ENCODE data around the gene ADH4. TPM values are rescaled to one million over a fixed set of nuclear protein-coding genes. Genes with fewer than 3 reads are reported as not detected.
"Not testable (repeated sequence)": the region's sequence is repeated elsewhere in the genome, so short reads cannot be mapped to it uniquely, and the experiment has no call there.

ADH4 gene
- total RNA-seq, 1 experiment from 2014 or later: 0.25 TPM

DNA sequence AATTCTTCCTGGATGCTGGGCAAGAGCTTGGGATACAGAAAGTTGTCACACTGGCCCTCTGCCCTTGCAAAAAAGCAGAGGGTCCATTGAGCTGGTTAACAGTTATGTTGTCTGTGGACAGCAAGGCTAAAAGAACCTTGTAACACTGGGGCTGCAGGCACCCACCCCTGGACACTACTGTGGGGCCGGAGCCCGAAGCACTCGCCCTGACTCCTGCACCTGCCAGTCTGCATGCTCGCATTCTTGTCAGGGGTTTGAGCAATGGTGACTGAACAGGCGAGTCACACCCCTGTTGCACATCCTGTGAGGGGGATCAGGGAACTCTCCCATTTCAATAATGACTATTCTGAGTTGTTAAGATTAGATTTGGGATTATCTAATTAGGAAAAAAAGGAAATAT is 23.6 kb downstream of the ADH4 start:
- BruUV-seq (replicated peaks): no TSS peak
- no peaks in the 10 kb centered on the region for H4K20me1 ChIP-seq (ENCODE audit: insufficient read depth)
- H3K9me3 ChIP-seq (ENCODE audit: control insufficient read depth in 1 of 2, insufficient read depth in 1 of 2, low read depth in 1 of 2, low read length in 2 of 2): no peaks in the 10 kb centered on the region
- H3K27ac ChIP-seq (ENCODE audit: low read depth, low read length): no peak overlapping the region
- ChIA-PET CTCF (no interaction called here), RAD21 (ENCODE audit: low non-redundant PET in 1 of 2, low total read pairs in 2 of 2, uncharacterized antibody in 2 of 2, unreplicated experiment in 2 of 2) (no interaction called here), POLR2A (no interaction called here)
- H3K36me3 ChIP-seq (ENCODE audit: control insufficient read depth in 1 of 2, insufficient read depth in 2 of 2, low read length in 2 of 2): no peaks in the 10 kb centered on the region
- TF ChIP-seq CBX3 (IDR thresholded peaks at IDR 0.05; ENCODE audit: low read depth) (no peak), EZH2 (IDR thresholded peaks at IDR 0.05) (no peak), ATF3 (IDR thresholded peaks at IDR 0.05) (no peak), JUND (IDR thresholded peaks at IDR 0.05) (no peak), SRF (IDR thresholded peaks at IDR 0.05; ENCODE audit: low read depth) (no peak)
- ATAC-seq (no peak), DNase-seq (ENCODE audit: low read depth, low spot score) (no peak)
- no peaks in the 10 kb centered on the region for H3K9me2 ChIP-seq (ENCODE audit: insufficient read depth)
- no peaks in the 10 kb centered on the region for H3K27me3 ChIP-seq (ENCODE audit: insufficient read depth, low read length)
- H2AFZ ChIP-seq (ENCODE audit: low read depth, low read length, poor library complexity, severe bottlenecking): no peak overlapping the region
- intact Hi-C loops (cut with micrococcal nuclease): no loop called here
- no peaks in the 10 kb centered on the region for H3K4me1 ChIP-seq (ENCODE audit: control insufficient read depth in 1 of 2, insufficient read depth in 2 of 2, low read length in 2 of 2)
- H3K4me2 ChIP-seq (ENCODE audit: low read length): no peak overlapping the region
- no peaks in the 10 kb centered on the region for H3K79me2 ChIP-seq (ENCODE audit: insufficient read depth, low read length)
- no peak overlapping the region for H3K4me3 ChIP-seq (replicated peaks in 1 of 2; ENCODE audit: low read depth in 1 of 2, low read length in 2 of 2)
- no peak overlapping the region for H3K9ac ChIP-seq (ENCODE audit: low read length)

DNA sequence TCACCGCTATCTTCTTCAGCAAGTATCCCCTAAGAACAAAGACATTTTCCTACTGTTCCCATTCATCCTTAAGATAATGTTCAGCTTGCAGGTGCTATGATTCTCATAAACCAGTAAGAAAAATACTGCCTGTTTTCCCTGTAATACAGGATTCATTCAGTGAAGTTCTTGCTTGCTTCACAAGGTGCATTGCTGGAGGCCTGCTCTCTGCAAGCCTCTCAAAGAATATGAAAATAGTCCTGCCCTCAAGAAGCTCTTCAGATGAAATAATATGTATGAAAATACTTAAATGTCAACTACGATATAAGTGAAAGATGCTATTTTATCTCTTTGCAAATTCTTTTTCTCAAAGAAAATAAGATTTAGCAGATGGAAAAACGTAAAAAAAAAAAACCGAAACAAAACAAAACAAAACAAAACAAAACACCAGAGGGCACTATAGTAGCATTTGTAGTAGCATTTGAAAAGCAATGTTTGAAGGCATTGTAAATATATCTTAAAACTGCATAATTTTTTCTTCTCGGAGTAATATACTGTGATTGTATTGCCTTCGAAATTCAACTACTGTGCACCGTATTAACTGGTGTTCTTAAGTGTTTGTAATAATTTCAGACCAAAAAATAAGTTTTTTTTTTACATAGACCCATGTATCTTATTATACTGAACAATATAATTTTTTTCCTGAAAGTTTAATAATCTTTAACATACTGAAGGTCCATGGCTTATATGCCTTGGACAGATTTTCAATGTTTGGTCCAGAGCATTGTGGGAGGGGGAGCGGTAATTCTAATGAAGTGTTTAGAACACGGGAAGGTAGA is 26.0 kb downstream of the ADH4 start:
- intact Hi-C loops (cut with micrococcal nuclease): loop anchor here (1.0 to 2.0 kb wide), 4 partner anchors 287 to 767 kb away; no protein-coding TSS in a partner anchor
- Histone ChIP-seq H3K4me1 (ENCODE audit: control insufficient read depth in 1 of 2, insufficient read depth in 2 of 2, low read length in 2 of 2) (no peaks in the 10 kb centered on the region), H3K79me2 (ENCODE audit: insufficient read depth, low read length) (no peaks in the 10 kb centered on the region), H3K4me2 (ENCODE audit: low read length) (no peak overlapping the region), H2AFZ (ENCODE audit: low read depth, low read length, poor library complexity, severe bottlenecking) (no peak overlapping the region), H3K9me3 (ENCODE audit: control insufficient read depth in 1 of 2, insufficient read depth in 1 of 2, low read depth in 1 of 2, low read length in 2 of 2) (no peaks in the 10 kb centered on the region), H3K27me3 (ENCODE audit: insufficient read depth, low read length) (no peaks in the 10 kb centered on the region), H3K9ac (ENCODE audit: low read length) (no peak overlapping the region), H3K36me3 (ENCODE audit: control insufficient read depth in 1 of 2, insufficient read depth in 2 of 2, low read length in 2 of 2) (no peaks in the 10 kb centered on the region), H4K20me1 (ENCODE audit: insufficient read depth) (no peaks in the 10 kb centered on the region), H3K27ac (ENCODE audit: low read depth, low read length) (no peak overlapping the region), H3K9me2 (ENCODE audit: insufficient read depth) (no peaks in the 10 kb centered on the region), H3K4me3 (replicated peaks in 1 of 2; ENCODE audit: low read depth in 1 of 2, low read length in 2 of 2) (no peak overlapping the region)
- ChIA-PET POLR2A (no interaction called here), CTCF (interaction anchor here (1.0 kb wide), 1 partner anchor 287 kb away, joined by 3 read pairs; no protein-coding TSS in a partner anchor), RAD21 (ENCODE audit: low non-redundant PET in 1 of 2, low total read pairs in 2 of 2, uncharacterized antibody in 2 of 2, unreplicated experiment in 2 of 2) (no interaction called here)
- TF ChIP-seq TCF7L2 (IDR thresholded peaks at IDR 0.05; ENCODE audit: borderline replicate concordance, extremely low read depth, insufficient read depth, insufficient read length): no peak
- TF ChIP-seq POLR2A (IDR thresholded peaks at IDR 0.05; ENCODE audit: borderline replicate concordance, extremely low read depth, insufficient read depth, insufficient read length): no peak
- TF ChIP-seq, protein P1, sequence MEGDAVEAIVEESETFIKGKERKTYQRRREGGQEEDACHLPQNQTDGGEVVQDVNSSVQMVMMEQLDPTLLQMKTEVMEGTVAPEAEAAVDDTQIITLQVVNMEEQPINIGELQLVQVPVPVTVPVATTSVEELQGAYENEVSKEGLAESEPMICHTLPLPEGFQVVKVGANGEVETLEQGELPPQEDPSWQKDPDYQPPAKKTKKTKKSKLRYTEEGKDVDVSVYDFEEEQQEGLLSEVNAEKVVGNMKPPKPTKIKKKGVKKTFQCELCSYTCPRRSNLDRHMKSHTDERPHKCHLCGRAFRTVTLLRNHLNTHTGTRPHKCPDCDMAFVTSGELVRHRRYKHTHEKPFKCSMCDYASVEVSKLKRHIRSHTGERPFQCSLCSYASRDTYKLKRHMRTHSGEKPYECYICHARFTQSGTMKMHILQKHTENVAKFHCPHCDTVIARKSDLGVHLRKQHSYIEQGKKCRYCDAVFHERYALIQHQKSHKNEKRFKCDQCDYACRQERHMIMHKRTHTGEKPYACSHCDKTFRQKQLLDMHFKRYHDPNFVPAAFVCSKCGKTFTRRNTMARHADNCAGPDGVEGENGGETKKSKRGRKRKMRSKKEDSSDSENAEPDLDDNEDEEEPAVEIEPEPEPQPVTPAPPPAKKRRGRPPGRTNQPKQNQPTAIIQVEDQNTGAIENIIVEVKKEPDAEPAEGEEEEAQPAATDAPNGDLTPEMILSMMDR (IDR thresholded peaks at IDR 0.05 in 2 of 3, conservative IDR thresholded peaks at IDR 0.05 in 1 of 3; ENCODE audit: borderline replicate concordance in 1 of 3, insufficient read depth in 1 of 3, low read depth in 2 of 3, low read length in 2 of 3): peak; percentile 13 to 55 (median 40); a peak in 4 of 6 replicates
- peak; percentile 52 for TF ChIP-seq RAD21 (IDR thresholded peaks at IDR 0.05; ENCODE audit: low read depth)
- no peak for TF ChIP-seq EZH2phosphoT487 (IDR thresholded peaks at IDR 0.05; ENCODE audit: borderline replicate concordance)
- no peak for TF ChIP-seq ZFX (IDR thresholded peaks at IDR 0.05)
- no peak for DNase-seq (ENCODE audit: low read depth, low spot score)
- ATAC-seq: no peak
- BruUV-seq (replicated peaks): no TSS peak

DNA sequence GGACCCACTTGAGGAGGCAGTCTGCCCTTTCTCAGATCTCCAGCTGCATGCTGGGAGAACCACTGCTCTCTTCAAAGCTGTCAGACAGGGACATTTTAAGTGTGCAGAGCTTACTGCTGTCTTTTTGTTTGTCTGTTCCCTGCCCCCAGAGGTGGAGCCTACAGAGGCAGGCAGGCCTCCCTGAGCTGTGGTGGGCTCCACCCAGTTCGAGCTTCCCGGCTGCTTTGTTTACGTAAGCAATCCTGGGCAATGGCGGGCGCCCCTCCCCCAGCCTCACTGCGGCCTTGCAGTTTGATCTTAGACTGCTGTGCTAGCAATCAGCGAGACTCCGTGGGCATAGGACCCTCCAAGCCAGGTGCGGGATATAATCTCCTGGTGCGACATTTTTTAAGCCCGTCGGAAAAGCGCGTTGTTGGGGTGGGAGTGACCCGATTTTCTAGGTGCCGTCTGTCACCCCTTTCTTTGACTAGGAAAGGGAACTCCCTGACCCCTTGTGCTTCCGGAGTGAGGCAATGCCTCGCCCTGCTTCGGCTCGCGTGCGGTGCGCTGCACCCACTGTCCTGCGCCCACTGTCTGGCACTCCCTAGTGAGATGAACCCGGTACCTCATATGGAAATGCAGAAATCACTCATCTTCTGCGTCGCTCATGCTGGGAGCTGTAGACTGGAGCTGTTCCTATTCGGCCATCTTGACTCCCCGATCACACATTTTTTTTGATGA is 26.8 kb downstream of the ADH4 start:
- H3K9me2 ChIP-seq (ENCODE audit: insufficient read depth); H3K9me3 ChIP-seq (ENCODE audit: control insufficient read depth in 1 of 2, insufficient read depth in 1 of 2, low read depth in 1 of 2, low read length in 2 of 2); BruUV-seq (replicated peaks); H3K36me3 ChIP-seq (ENCODE audit: control insufficient read depth in 1 of 2, insufficient read depth in 2 of 2, low read length in 2 of 2); H3K4me1 ChIP-seq (ENCODE audit: control insufficient read depth in 1 of 2, insufficient read depth in 2 of 2, low read length in 2 of 2); ATAC-seq; DNase-seq (ENCODE audit: low read depth, low spot score); H3K79me2 ChIP-seq (ENCODE audit: insufficient read depth, low read length); H3K27ac ChIP-seq (ENCODE audit: low read depth, low read length); H3K4me3 ChIP-seq (replicated peaks in 1 of 2; ENCODE audit: low read depth in 1 of 2, low read length in 2 of 2); intact Hi-C loops (cut with micrococcal nuclease); RAD21 ChIA-PET (ENCODE audit: low non-redundant PET in 1 of 2, low total read pairs in 2 of 2, uncharacterized antibody in 2 of 2, unreplicated experiment in 2 of 2); H2AFZ ChIP-seq (ENCODE audit: low read depth, low read length, poor library complexity, severe bottlenecking); H4K20me1 ChIP-seq (ENCODE audit: insufficient read depth); H3K4me2 ChIP-seq (ENCODE audit: low read length); POLR2A ChIA-PET; H3K27me3 ChIP-seq (ENCODE audit: insufficient read depth, low read length); H3K9ac ChIP-seq (ENCODE audit: low read length): not testable (repeated sequence)
- CTCF ChIA-PET: interaction anchor here (1.0 kb wide), 1 partner anchor 288 kb away, joined by 3 read pairs; no protein-coding TSS in a partner anchor
